MM.1S (cell line): ENCODE measurements around the gene RGSL1.

Source experiments
- DNase-seq: peaks from one replicate; pipeline ENCODE4 v3.0.0-alpha.2; 2015
- H2AFZ ChIP-seq: fragments of 300-600 bp; sonication (generic); 2 replicates; pipeline ENCODE4 v1.6.0; 2016; ENCODE audit warnings: antibody characterized with exemption, low read length
- H3F3A ChIP-seq: fragments of 300-600 bp; sonication (generic); 2 replicates; pipeline ENCODE4 v1.6.1; 2016; ENCODE audit warnings: mild to moderate bottlenecking, antibody characterized with exemption, low read length, moderate library complexity, mixed read lengths; ENCODE audit not compliant: insufficient read depth
- H3K27ac ChIP-seq: fragments of 300-600 bp; sonication (generic); 2 replicates; pipeline ENCODE4 v1.5.1; 2016; ENCODE audit warnings: mild to moderate bottlenecking, low read length
- H3K27me3 ChIP-seq: fragments of 300-600 bp; sonication (generic); replicated peaks from 2 replicates; pipeline ENCODE4 v1.6.0; 2016; ENCODE audit warnings: low read length; ENCODE audit not compliant: insufficient read depth
- H3K36me3 ChIP-seq: fragments of 300-600 bp; sonication (generic); replicated peaks from 2 replicates; pipeline ENCODE4 v1.6.1; 2016; ENCODE audit warnings: mild to moderate bottlenecking, low read length, mixed read lengths; ENCODE audit not compliant: insufficient read depth
- H3K4me1 ChIP-seq: fragments of 300-600 bp; sonication (generic); 2 replicates; pipeline ENCODE4 v1.6.1; 2016; ENCODE audit warnings: low read length, mixed read lengths
- H3K4me2 ChIP-seq: fragments of 300-600 bp; sonication (generic); 2 replicates; pipeline ENCODE4 v1.6.0; 2016; ENCODE audit warnings: low read depth, low read length
- H3K4me3 ChIP-seq: fragments of 300-600 bp; sonication (generic); 2 replicates; pipeline ENCODE4 v1.5.1; 2016; ENCODE audit warnings: low read length, mixed read lengths
- H3K79me2 ChIP-seq: fragments of 300-600 bp; sonication (generic); 2 replicates; pipeline ENCODE4 v1.6.1; 2016; ENCODE audit warnings: mixed run types, low read length, mixed read lengths
- H3K9ac ChIP-seq: fragments of 300-600 bp; sonication (generic); 2 replicates; pipeline ENCODE4 v1.6.1; 2016; ENCODE audit warnings: low read length, mixed read lengths
- H3K9me2 ChIP-seq: fragments of 300-600 bp; sonication (generic); replicated peaks from 2 replicates; pipeline ENCODE4 v1.6.1; 2016; ENCODE audit warnings: mild to moderate bottlenecking, low read length, mixed read lengths; ENCODE audit not compliant: insufficient read depth
- H3K9me3 ChIP-seq: fragments of 300-600 bp; sonication (generic); replicated peaks from 2 replicates; pipeline ENCODE4 v1.6.1; 2016; ENCODE audit warnings: mild to moderate bottlenecking, low read length, mixed read lengths; ENCODE audit not compliant: insufficient read depth
- H4K20me1 ChIP-seq: fragments of 300-600 bp; sonication (generic); 2 replicates; pipeline ENCODE4 v1.6.1; 2016; ENCODE audit warnings: mild to moderate bottlenecking, low read length, moderate library complexity, mixed read lengths; ENCODE audit not compliant: insufficient read depth
- CTCF ChIP-seq: fragments of 300-600 bp; sonication (generic); IDR thresholded peaks from 2 replicates; pipeline ENCODE4 v1.5.1; 2016; ENCODE audit warnings: antibody characterized with exemption, low read length, mixed read lengths
- EZH2 ChIP-seq: fragments of 300-600 bp; sonication (generic); optimal IDR thresholded peaks from 2 replicates; pipeline ENCODE3; 2017; ENCODE audit warnings: low read depth, mild to moderate bottlenecking, antibody characterized with exemption, low read length, mixed read lengths
- EZH2phosphoT487 ChIP-seq: fragments of 300-600 bp; sonication (generic); IDR thresholded peaks from 2 replicates; pipeline ENCODE4 v1.6.1; 2018; ENCODE audit warnings: antibody characterized with exemption, low read length

Gene RGSL1

DNA sequence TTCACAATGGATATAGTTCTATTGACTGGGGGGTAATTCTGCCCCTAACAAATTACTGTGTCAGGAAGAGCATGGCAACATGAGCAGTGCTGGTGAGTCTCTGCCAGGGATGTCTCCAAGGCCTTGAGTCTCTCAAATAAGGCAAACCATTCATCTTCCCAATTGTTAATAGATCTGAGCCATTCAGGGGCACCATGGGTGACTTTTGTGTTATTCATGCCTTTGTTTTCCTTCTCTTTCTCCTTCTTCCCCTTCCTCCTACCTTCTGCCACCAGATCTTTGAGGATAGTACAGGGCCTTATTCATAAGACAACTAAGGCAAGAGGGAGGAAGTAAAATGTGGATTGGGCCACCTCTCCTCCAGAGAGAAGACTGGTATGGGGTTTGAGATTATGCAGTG lies at the start of gene RGSL1:
Gene RGSL1 (plus strand): TSS at position 60 of the 400 bp plus-strand sequence. CDS start 20 bp downstream, at position 80.
- no peak within 1 kb of the TSS for H3K4me3 ChIP-seq
- TF ChIP-seq EZH2phosphoT487 (no peak), EZH2 (no peak), CTCF (no peak)
- H3K27me3 ChIP-seq, result no peaks in the 10 kb centered on the region
- H3K36me3 ChIP-seq, result no peaks in the 10 kb centered on the region
- no peaks in the 10 kb centered on the region for H3K9me3 ChIP-seq
- no peak within 1 kb of the TSS for H3K9ac ChIP-seq
- no peaks in the 10 kb centered on the region for H3F3A ChIP-seq
- no peaks in the 10 kb centered on the region for H3K79me2 ChIP-seq
- no peak within 1 kb of the TSS for H3K27ac ChIP-seq
- no peak for DNase-seq
- H3K4me1 ChIP-seq, result no peaks in the 10 kb centered on the region
- H2AFZ ChIP-seq, result no peak within 1 kb of the TSS
- H4K20me1 ChIP-seq, result no peaks in the 10 kb centered on the region
- H3K9me2 ChIP-seq, result no peaks in the 10 kb centered on the region
- H3K4me2 ChIP-seq, result no peak within 1 kb of the TSS

DNA sequence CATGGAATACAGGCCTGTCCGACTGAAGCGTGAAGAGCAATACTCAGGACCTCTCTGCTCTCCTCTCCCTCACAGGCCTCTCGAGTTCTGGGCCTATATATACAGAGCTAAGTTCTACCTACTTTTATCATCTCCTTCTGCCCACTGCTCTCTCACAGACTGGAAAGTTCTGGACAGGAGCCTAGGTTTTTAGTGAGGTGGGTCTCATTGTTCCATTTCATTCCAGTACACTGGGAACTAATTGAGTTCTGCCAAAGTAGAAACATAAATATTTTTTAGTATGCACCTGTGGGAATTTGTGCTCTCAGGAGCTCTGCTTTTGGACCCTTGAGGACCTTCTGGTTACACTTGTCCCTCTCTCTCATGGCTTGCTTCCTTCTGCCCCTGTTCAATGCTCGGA lies 49.4 kb upstream of the RGSL1 start, which contains the start of gene TEDDM1:
Gene TEDDM1 (minus strand): TSS at position 101 of the 400 bp plus-strand sequence. CDS start 182 bp downstream, outside the sequence.
- H3K9ac ChIP-seq, result no peak within 1 kb of the TSS
- H3K9me3 ChIP-seq, result no peaks in the 10 kb centered on the region
- DNase-seq, result no peak
- H3K27ac ChIP-seq, result no peak within 1 kb of the TSS
- H3K27me3 ChIP-seq, result no peaks in the 10 kb centered on the region
- no peaks in the 10 kb centered on the region for H3K9me2 ChIP-seq
- no peaks in the 10 kb centered on the region for H3F3A ChIP-seq
- no peak within 1 kb of the TSS for H3K4me2 ChIP-seq
- H3K4me1 ChIP-seq, result no peaks in the 10 kb centered on the region
- H2AFZ ChIP-seq, result no peak within 1 kb of the TSS
- H3K36me3 ChIP-seq, result no peaks in the 10 kb centered on the region
- H3K4me3 ChIP-seq, result no peak within 1 kb of the TSS
- no peaks in the 10 kb centered on the region for H3K79me2 ChIP-seq
- TF ChIP-seq CTCF (no peak), EZH2phosphoT487 (no peak), EZH2 (no peak)
- no peaks in the 10 kb centered on the region for H4K20me1 ChIP-seq

DNA sequence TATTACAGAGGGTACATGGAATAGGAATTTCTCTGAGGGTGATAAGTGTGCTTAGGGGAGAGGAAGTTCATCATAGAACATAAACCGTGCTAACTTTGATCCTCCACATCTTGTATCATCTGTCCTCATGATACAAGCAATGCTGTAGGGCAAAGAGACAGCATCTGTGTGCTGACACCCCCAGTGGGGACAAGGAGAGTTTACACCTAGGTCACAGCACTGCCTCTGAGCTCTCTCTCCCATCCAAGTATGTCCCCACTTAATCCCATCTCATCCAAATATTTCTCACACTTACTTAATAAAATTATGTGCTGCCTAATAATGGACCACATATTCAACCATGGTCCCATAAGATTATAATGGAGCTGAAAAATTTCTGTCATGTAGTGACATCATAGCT lies 45.2 kb upstream of the RGSL1 start:
- H3K4me3 ChIP-seq, result no peak overlapping the region
- no peaks in the 10 kb centered on the region for H3F3A ChIP-seq
- H3K9me3 ChIP-seq, result no peaks in the 10 kb centered on the region
- no peaks in the 10 kb centered on the region for H3K9me2 ChIP-seq
- no peak overlapping the region for H3K27ac ChIP-seq
- DNase-seq, result no peak
- no peak overlapping the region for H3K9ac ChIP-seq
- H3K4me2 ChIP-seq, result no peak overlapping the region
- no peaks in the 10 kb centered on the region for H4K20me1 ChIP-seq
- TF ChIP-seq EZH2 (no peak), EZH2phosphoT487 (no peak), CTCF (peak; percentile 23)
- H3K79me2 ChIP-seq, result no peaks in the 10 kb centered on the region
- no peaks in the 10 kb centered on the region for H3K4me1 ChIP-seq
- H2AFZ ChIP-seq, result no peak overlapping the region
- no peaks in the 10 kb centered on the region for H3K27me3 ChIP-seq
- H3K36me3 ChIP-seq, result no peaks in the 10 kb centered on the region
